ENCODE results near the gene PCNX2. TPM values are rescaled to one million over a fixed set of nuclear protein-coding genes. Genes with fewer than 3 reads are reported as not detected.

Gene PCNX2
- total RNA-seq, 1 experiment from 2014 or later, result 15.3 TPM

DNA sequence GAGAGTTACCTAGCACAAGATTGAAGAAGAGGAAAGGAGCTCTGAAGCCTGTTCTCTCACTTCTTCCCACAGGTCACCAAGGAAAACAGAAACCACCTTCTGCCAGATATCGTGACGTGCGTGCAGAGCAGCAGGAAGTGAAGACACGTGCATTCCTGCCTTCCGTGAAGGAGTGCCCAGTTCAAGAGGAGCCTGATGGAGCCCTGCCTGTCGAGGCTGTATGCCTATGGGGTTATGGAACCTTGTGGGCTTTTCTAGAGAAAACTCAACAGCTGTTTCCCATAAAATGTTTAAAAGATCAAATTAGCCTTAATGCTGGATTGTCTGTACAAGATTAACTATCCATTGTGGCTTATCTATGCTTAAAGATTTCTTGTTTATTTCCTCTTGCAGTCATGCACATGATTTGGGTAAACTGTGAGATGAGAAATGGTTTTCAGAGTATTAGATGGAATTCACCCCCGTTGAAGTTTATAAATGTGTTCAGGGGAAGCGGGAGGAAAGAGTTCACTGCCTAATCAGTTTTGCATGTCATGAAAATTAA lies 317.4 kb downstream of the PCNX2 start:
- ChIA-PET RAD21 (ENCODE audit: low non-redundant PET in 1 of 2, low total read pairs in 2 of 2, uncharacterized antibody in 2 of 2, unreplicated experiment in 2 of 2) (no interaction called here), POLR2A (no interaction called here), CTCF (no interaction called here)
- Histone ChIP-seq H3K36me3 (ENCODE audit: control insufficient read depth in 1 of 2, insufficient read depth in 2 of 2, low read length in 2 of 2) (peaks cover 0 to 7% of the 10 kb centered on the region in 2 experiments; a peak in 2 of 4 replicates), H3K79me2 (ENCODE audit: insufficient read depth, low read length) (no peaks in the 10 kb centered on the region), H3K9ac (ENCODE audit: low read length) (no peak overlapping the region), H3K9me3 (ENCODE audit: control insufficient read depth in 1 of 2, insufficient read depth in 1 of 2, low read depth in 1 of 2, low read length in 2 of 2) (peaks cover 4% of the 10 kb centered on the region in 2 experiments; a peak in 2 of 4 replicates), H3K4me2 (ENCODE audit: low read length) (no peak overlapping the region), H3K4me3 (replicated peaks in 1 of 2; ENCODE audit: low read depth in 1 of 2, low read length in 2 of 2) (no peak overlapping the region), H4K20me1 (ENCODE audit: insufficient read depth) (no peaks in the 10 kb centered on the region), H3K27me3 (ENCODE audit: insufficient read depth, low read length) (no peaks in the 10 kb centered on the region), H2AFZ (ENCODE audit: low read depth, low read length, poor library complexity, severe bottlenecking) (no peak overlapping the region), H3K27ac (ENCODE audit: low read depth, low read length) (no peak overlapping the region), H3K4me1 (ENCODE audit: control insufficient read depth in 1 of 2, insufficient read depth in 2 of 2, low read length in 2 of 2) (no peaks in the 10 kb centered on the region), H3K9me2 (ENCODE audit: insufficient read depth) (no peaks in the 10 kb centered on the region)
- no peak for ATAC-seq
- intact Hi-C loops (cut with micrococcal nuclease), result no loop called here
- TF ChIP-seq ATF3 (IDR thresholded peaks at IDR 0.05), result no peak
- TF ChIP-seq ZNF274 (IDR thresholded peaks at IDR 0.05; ENCODE audit: low read depth, low read length), result no peak
- TF ChIP-seq ELF1 (IDR thresholded peaks at IDR 0.05; ENCODE audit: borderline replicate concordance, low read depth), result no peak
- no peak for TF ChIP-seq RAD21 (IDR thresholded peaks at IDR 0.05; ENCODE audit: low read depth)
- no peak for TF ChIP-seq ZFX (IDR thresholded peaks at IDR 0.05)
- no peak for TF ChIP-seq CTCF (IDR thresholded peaks at IDR 0.05 in 2 of 3, conservative IDR thresholded peaks at IDR 0.05 in 1 of 3; ENCODE audit: borderline replicate concordance in 1 of 3, insufficient read depth in 1 of 3, low read depth in 2 of 3, low read length in 2 of 3)
- TF ChIP-seq TCF7L2 (IDR thresholded peaks at IDR 0.05; ENCODE audit: borderline replicate concordance, extremely low read depth, insufficient read depth, insufficient read length), result no peak
- TF ChIP-seq EZH2 (IDR thresholded peaks at IDR 0.05), result no peak
- no peak for TF ChIP-seq JUND (IDR thresholded peaks at IDR 0.05)
- no peak for TF ChIP-seq CBX3 (IDR thresholded peaks at IDR 0.05; ENCODE audit: low read depth)
- no peak for TF ChIP-seq YY1 (IDR thresholded peaks at IDR 0.05; ENCODE audit: extremely low read depth, insufficient replicate concordance, low read depth, low read length)
- TF ChIP-seq CEBPB (IDR thresholded peaks at IDR 0.05; ENCODE audit: low read depth), result no peak
- TF ChIP-seq SP1 (IDR thresholded peaks at IDR 0.05; ENCODE audit: low read depth), result no peak
- TF ChIP-seq, protein P1, sequence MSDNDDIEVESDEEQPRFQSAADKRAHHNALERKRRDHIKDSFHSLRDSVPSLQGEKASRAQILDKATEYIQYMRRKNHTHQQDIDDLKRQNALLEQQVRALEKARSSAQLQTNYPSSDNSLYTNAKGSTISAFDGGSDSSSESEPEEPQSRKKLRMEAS (IDR thresholded peaks at IDR 0.05), result no peak
- TF ChIP-seq EGR1 (IDR thresholded peaks at IDR 0.05; ENCODE audit: low read depth), result no peak
- TF ChIP-seq EZH2phosphoT487 (IDR thresholded peaks at IDR 0.05; ENCODE audit: borderline replicate concordance), result no peak
- no peak for TF ChIP-seq POLR2A (IDR thresholded peaks at IDR 0.05; ENCODE audit: borderline replicate concordance, extremely low read depth, insufficient read depth, insufficient read length)
- no peak for TF ChIP-seq FOSL1 (IDR thresholded peaks at IDR 0.05; ENCODE audit: low read depth)
- no peak for TF ChIP-seq REST (IDR thresholded peaks at IDR 0.05; ENCODE audit: low read depth)
- no peak for TF ChIP-seq SRF (IDR thresholded peaks at IDR 0.05; ENCODE audit: low read depth)
- no peak for DNase-seq (ENCODE audit: low read depth, low spot score)
- no TSS peak for BruUV-seq (replicated peaks)

All from HCT116 (cell line).